ENCODE measurements around the gene ZNF530.

The ZNF530 gene

DNA sequence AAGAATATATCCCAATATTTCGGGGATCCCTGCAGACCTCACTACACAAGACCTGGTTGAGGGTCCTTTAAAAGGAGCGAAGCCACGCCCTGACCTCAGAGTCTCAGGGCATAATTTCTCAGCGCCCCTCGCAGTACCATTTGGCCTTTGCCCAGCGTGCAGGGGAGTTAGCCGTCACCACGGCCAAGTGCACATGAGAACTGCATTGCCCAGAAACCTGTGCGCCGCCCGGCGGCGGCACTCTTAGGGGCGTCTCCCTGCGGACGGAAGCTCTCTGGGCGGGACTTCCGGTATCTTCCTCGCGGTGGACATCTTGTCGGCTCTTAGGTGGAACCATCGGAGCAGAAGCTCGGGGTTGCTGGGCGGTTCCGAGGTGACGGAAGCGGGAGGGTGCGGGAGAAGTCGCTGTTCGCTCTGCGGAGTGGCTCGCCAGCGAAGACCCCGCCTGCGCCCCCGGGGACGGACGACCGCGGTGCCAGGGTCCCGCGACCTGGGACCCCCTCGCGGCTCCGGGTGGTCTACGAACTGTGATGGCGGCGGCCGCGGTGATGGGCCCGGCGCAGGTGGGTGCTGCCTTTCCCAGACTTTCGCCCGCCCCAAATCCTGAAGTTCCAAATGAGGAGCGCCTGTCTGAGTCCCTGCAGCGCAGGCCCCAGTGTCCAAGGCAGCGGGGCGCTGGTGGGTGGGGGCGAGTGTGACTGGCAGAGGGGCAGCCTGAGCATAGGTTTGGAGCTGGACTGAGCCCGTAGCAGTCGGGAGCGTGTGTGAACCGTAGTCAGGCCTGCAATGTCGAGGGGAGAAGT, 14.5 kb downstream of the ZNF530 start, which contains the start of gene ZNF134:
TSS of gene ZNF134 (plus strand) at position 302 of the 803 bp plus-strand sequence. CDS start 5,227 bp downstream, outside the sequence.
- peak; percentile 98 for DNase-seq (ENCODE audit: low spot score)

GRCh38 chr19:57615346-57615745, 15.7 kb downstream of the ZNF530 start:
- no peak for DNase-seq (ENCODE audit: low spot score)

- DNase-seq (ENCODE audit: low spot score): no peak
Measured at GRCh38 chr19:57620673-57621348, 21.1 kb downstream of the ZNF530 start.

- DNase-seq (ENCODE audit: low spot score): no peak
Measured at GRCh38 chr19:57623091-57623490, 23.4 kb downstream of the ZNF530 start.

- peak; percentile 96 for DNase-seq (ENCODE audit: low spot score)
Measured at GRCh38 chr19:57632987-57633831, 33.5 kb downstream of the ZNF530 start, which contains the start of gene ZNF211. Gene ZNF211, plus strand, starts transcription at chr19:57633168. Its CDS starts 179 bp downstream, at chr19:57633347.

GRCh38 chr19:57633832-57634131, 34.1 kb downstream of the ZNF530 start:
- no peak for DNase-seq (ENCODE audit: low spot score)

GRCh38 chr19:57637379-57637778, 37.7 kb downstream of the ZNF530 start:
- DNase-seq (ENCODE audit: low spot score): no peak

- no peak for DNase-seq (ENCODE audit: low spot score)
Measured at GRCh38 chr19:57641715-57642234, 42.1 kb downstream of the ZNF530 start.

DNA sequence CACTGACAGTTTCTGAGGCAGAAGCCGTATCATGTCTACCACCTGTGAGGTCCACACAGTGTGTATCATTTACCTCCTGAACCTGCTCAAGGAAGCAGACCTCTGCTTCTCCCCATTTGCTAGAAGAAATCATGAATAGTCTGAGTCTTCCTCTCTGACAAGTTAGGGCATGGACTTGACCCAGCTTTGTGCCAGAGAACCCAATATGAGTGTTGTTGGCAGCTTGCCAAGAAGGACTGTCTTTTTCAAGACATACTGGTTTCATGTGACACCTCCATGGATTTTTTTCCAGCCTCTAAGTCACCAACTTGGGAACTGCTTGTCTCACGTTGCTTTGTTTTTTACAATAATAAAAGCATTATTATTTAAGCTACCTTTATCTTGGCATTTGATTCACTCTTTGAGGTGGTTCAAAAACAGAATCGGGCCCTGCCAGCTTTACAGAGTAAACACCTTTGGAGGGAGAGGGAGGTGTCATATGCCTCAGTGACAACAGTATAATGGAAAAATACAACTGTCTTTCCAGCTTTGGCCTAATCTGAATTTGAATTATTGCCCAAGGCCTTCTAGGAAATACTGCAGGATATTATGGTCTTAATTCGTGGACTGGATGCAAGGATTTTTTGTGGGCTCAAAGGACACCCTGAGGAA, 42.8 kb downstream of the ZNF530 start:
- DNase-seq (ENCODE audit: low spot score): no peak

- no peak for DNase-seq (ENCODE audit: low spot score)
Measured at GRCh38 chr19:57643734-57644133, 44.0 kb downstream of the ZNF530 start.

- no peak for DNase-seq (ENCODE audit: low spot score)
Measured at GRCh38 chr19:57648331-57649003, 48.8 kb downstream of the ZNF530 start.

DNA sequence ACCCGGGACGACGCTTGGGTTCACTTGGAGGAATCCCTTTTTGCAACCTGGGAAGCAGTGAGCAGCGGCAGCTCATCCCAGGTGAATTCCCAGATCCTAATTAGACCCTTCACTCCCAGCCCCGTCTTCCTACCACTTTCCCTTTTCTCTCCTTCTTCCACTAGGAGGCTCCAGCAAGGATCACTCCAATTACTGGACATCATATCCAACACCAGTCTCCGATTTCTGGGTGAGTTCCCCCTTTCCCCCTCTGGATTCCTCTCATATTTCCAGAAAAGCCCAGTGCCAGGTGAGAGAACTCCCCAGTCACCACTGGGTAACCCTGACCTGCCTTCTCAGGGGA, 51.9 kb downstream of the ZNF530 start:
- DNase-seq (ENCODE audit: low spot score): peak; percentile 38

GRCh38 chr19:57653689-57654088, 54.0 kb downstream of the ZNF530 start:
- DNase-seq (ENCODE audit: low spot score): no peak

DNA sequence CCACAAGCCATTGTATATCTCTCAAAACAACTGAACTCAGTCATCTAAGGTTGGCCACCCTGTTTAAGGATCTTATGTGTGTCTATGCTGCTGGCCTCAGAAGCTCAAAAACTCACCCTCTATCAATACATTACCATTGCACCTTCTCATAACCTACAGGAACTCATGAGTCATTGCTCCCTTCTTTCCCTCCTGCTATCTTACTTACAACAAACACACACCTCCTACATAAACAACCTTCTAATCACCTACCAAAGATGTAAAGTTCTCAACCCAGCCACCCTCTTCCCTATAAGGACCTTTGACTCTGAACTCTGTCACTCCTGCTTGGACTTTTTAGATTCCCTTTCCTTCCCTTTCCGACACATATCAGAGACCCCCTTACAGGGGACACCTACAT, 55.8 kb downstream of the ZNF530 start:
- no peak for DNase-seq (ENCODE audit: low spot score)

DNA sequence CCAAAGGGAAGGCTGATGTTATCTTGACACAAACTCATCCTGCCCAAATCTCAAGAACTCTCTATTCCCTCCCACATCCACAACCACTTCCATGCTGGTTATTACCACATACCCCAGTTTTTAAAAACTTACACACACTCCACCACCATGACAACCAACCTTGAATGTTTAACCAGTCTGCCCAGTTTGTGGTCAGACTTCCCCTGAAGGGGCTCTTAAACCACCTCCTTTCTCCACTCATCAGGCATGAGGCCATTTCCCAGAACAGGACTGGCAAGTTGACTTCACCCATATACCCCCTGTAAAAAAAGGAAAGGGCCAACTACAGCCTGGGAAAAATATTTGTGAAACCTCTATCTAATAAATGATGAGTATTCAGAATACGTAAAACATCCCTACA, 56.7 kb downstream of the ZNF530 start:
- no peak for DNase-seq (ENCODE audit: low spot score)
